ENCODE results near the gene MBD5.

GRCh38 chr2:148042219-148042618 is 21.3 kb downstream of the MBD5 start:
- no peak for TF ChIP-seq POLR2A (IDR thresholded peaks at IDR 0.05)
- no peak for TF ChIP-seq CTCF (IDR thresholded peaks at IDR 0.05)
